DND-41 (cell line): Measurements from ENCODE around the gene PI16.

ENCODE experiments used
- CTCF ChIP-seq: IDR thresholded peaks from 2 replicates; pipeline ENCODE4 v1.5.1; 2012; ENCODE audit warnings: borderline replicate concordance, low read length, moderate library complexity, mild to moderate bottlenecking; ENCODE audit not compliant: poor library complexity, severe bottlenecking; ENCODE audit errors: extremely low read depth
- EZH2 ChIP-seq: IDR thresholded peaks from 3 replicates; pipeline ENCODE4 v1.6.1; 2012; ENCODE audit warnings: borderline replicate concordance, low read depth, mild to moderate bottlenecking, moderate library complexity, low read length, inconsistent platforms; ENCODE audit not compliant: severe bottlenecking

GRCh38 chr6:37007340-37008043, 53.0 kb downstream of the PI16 start:
- TF ChIP-seq CTCF (no peak), EZH2 (no peak)
